A549 (cell line): Measurements from ENCODE around the gene FSTL4. TPM values are rescaled to one million over a fixed set of nuclear protein-coding genes. Genes with fewer than 3 reads are reported as not detected.

Experiments
- ATAC-seq, 2 experiments: fragments of 200-7000 bp in 1 of 2; fragments of >200 bp in 1 of 2; cut with Nextera tagmentation in 1 of 2; cut with Tn5 transposase in 1 of 2; 3 replicates each; pipeline versions ENCODE4 v1.8.0 to v1.9.1; 2018 to 2020; ENCODE audit warnings: mild to moderate bottlenecking in 1 of 2, moderate library complexity in 1 of 2
- CTCF ChIA-PET: fragments of 300-600 bp; sonication (Branson Sonifier 250); formaldehyde crosslinking; extraction: SDS; loops from one replicate; lab custom pipeline; 2021; ENCODE audit warnings: antibody characterized with exemption, inconsistent platforms; lab: Yijun Ruan, JAX
- POLR2A ChIA-PET: fragments of 350-600 bp; formaldehyde crosslinking; extraction: SDS; loops from one replicate; lab custom pipeline; 2021; ENCODE audit warnings: antibody characterized with exemption, inconsistent platforms; lab: Yijun Ruan, JAX
- DNase-seq, 2 experiments: peaks; one replicate each; pipeline versions ENCODE4 v3.0.0 to v3.0.0-alpha.2; 2011 to 2016; ENCODE audit warnings: low read depth in 1 of 2, low spot score in 1 of 2
- FAIRE-seq: peaks from 2 replicates; lab custom pipeline; 2011; peaks lifted over from hg19 to GRCh38; lab: Jason Lieb, UNC
- H3K27ac ChIP-seq, 2 experiments: fragments of >200 bp; sonication (Bioruptor Twin); formaldehyde crosslinking; 3 replicates each; pipeline ENCODE4 v1.5.1; 2016 to 2017
- H3K4me1 ChIP-seq: fragments of >200 bp; sonication (Bioruptor Twin); formaldehyde crosslinking; 3 replicates; pipeline ENCODE4 v1.6.1; 2016
- H3K4me2 ChIP-seq: fragments of >200 bp; sonication (Bioruptor Twin); formaldehyde crosslinking; 3 replicates; pipeline ENCODE4 v1.6.1; 2016
- H3K4me3 ChIP-seq: fragments of >200 bp; sonication (Bioruptor Twin); formaldehyde crosslinking; 3 replicates; pipeline ENCODE4 v1.5.1; 2016
- H3K9me3 ChIP-seq: fragments of >200 bp; sonication (Bioruptor Twin); formaldehyde crosslinking; 3 replicates; pipeline ENCODE4 v1.6.1; 2016
- ATOH8 ChIP-seq: fragments of 250-450 bp; sonication (Bioruptor Pico); IDR thresholded peaks from 2 replicates; pipeline ENCODE4 v1.5.0; 2020; ENCODE audit warnings: low read depth, mild to moderate bottlenecking, moderate library complexity
- CEBPB ChIP-seq, 2 experiments: fragments of >200 bp in 1 of 2; sonication (Bioruptor Twin) in 1 of 2; formaldehyde crosslinking in 1 of 2; IDR thresholded peaks; 2 replicates each; pipeline ENCODE4 v1.6.1; 2012 to 2016
- CHD4 ChIP-seq: fragments of 200-600 bp; sonication (generic); IDR thresholded peaks from 2 replicates; pipeline ENCODE4 v1.6.1; 2016; ENCODE audit warnings: antibody characterized with exemption, mild to moderate bottlenecking, borderline replicate concordance
- EHMT2 ChIP-seq: fragments of 200-600 bp; sonication (generic); IDR thresholded peaks from 2 replicates; pipeline ENCODE4 v1.6.1; 2016; ENCODE audit warnings: antibody characterized with exemption, low read depth, mild to moderate bottlenecking, moderate library complexity
- EP300 ChIP-seq, 2 experiments: fragments of >200 bp; sonication (Bioruptor Twin); formaldehyde crosslinking; IDR thresholded peaks; 2 replicates in 1 of 2; 3 replicates in 1 of 2; pipeline ENCODE4 v1.6.1; 2016 to 2017
- FOXS1 ChIP-seq: fragments of 250-450 bp; sonication (Bioruptor Pico); IDR thresholded peaks from 2 replicates; pipeline ENCODE4 v1.5.0; 2020; ENCODE audit warnings: mild to moderate bottlenecking, moderate library complexity
- HES2 ChIP-seq: fragments of >200 bp; sonication (Bioruptor Twin); formaldehyde crosslinking; IDR thresholded peaks from 2 replicates; pipeline ENCODE4 v1.6.1; 2016
- HEYL ChIP-seq: fragments of 250-450 bp; sonication (Bioruptor Pico); IDR thresholded peaks from 2 replicates; pipeline ENCODE4 v1.8.0; 2021; ENCODE audit warnings: mild to moderate bottlenecking, moderate library complexity
- HMGXB4 ChIP-seq: fragments of 250-450 bp; sonication (Bioruptor Pico); IDR thresholded peaks from 2 replicates; pipeline ENCODE4 v1.5.0; 2021; ENCODE audit warnings: mild to moderate bottlenecking, moderate library complexity, borderline replicate concordance
- KDM5A ChIP-seq: fragments of 200-600 bp; sonication (generic); IDR thresholded peaks from 2 replicates; pipeline ENCODE4 v1.6.1; 2016; ENCODE audit warnings: antibody characterized with exemption, mild to moderate bottlenecking
- MAX ChIP-seq: IDR thresholded peaks from 2 replicates; pipeline ENCODE4 v1.6.1; 2012
- MYC ChIP-seq: IDR thresholded peaks from 2 replicates; pipeline ENCODE4 v1.6.1; 2012; ENCODE audit warnings: mild to moderate bottlenecking, inconsistent platforms, low read length, improper control_type of control experiment, borderline replicate concordance
- PHF8 ChIP-seq: fragments of 200-600 bp; sonication (generic); IDR thresholded peaks from 2 replicates; pipeline ENCODE4 v1.6.1; 2016; ENCODE audit warnings: low read depth, mild to moderate bottlenecking, antibody characterized with exemption, moderate library complexity, borderline replicate concordance
- POLR2A ChIP-seq: IDR thresholded peaks from 2 replicates; pipeline ENCODE4 v1.6.1; 2012; ENCODE audit warnings: mild to moderate bottlenecking, low read length
- POLR2AphosphoS2 ChIP-seq: conservative IDR thresholded peaks from 2 replicates; pipeline ENCODE4 v1.6.1; 2012; ENCODE audit warnings: low read length, improper control_type of control experiment, inconsistent platforms
- RCOR1 ChIP-seq: fragments of 150-350 bp; IDR thresholded peaks from 2 replicates; pipeline ENCODE4 v1.6.1; 2014; ENCODE audit warnings: antibody characterized with exemption, low read length, low read depth
- REST ChIP-seq: fragments of 200-600 bp; sonication (generic); IDR thresholded peaks from 2 replicates; pipeline ENCODE4 v1.6.1; 2016; ENCODE audit warnings: antibody characterized with exemption, mild to moderate bottlenecking, moderate library complexity
- SMC3 ChIP-seq: fragments of >200 bp; sonication (Bioruptor Twin); formaldehyde crosslinking; IDR thresholded peaks from 3 replicates; pipeline ENCODE4 v1.6.1; 2018; ENCODE audit warnings: inconsistent platforms
- TFCP2L1 ChIP-seq: fragments of 250-450 bp; sonication (Bioruptor Pico); IDR thresholded peaks from 2 replicates; pipeline ENCODE4 v1.5.0; 2021; ENCODE audit warnings: mild to moderate bottlenecking
- TP53 ChIP-seq: fragments of 250-450 bp; sonication (Bioruptor Pico); IDR thresholded peaks from 2 replicates; pipeline ENCODE4 v1.5.0; 2021; ENCODE audit warnings: mild to moderate bottlenecking, moderate library complexity
- ZNF302 ChIP-seq: fragments of 250-450 bp; sonication (Bioruptor Pico); IDR thresholded peaks from 2 replicates; pipeline ENCODE4 v1.9.0; 2021; ENCODE audit warnings: inconsistent platforms, mild to moderate bottlenecking, moderate library complexity
- WGBS: methylation state at CpG from one replicate; pipeline ENCODE4 v1.1.6; 2017; ENCODE audit errors: missing lambda C conversion rate; 5-methylcytosine and 5-hydroxymethylcytosine counted together
- polyA plus RNA-seq, 4 experiments: library from polyadenylated mRNA; depleted of rRNA in 3 of 4; stranded (reverse); fragments of >200 nt; fragmentation: RNase III in 1 of 4; extraction: RNeasy Plus Mini Kit Qiagen cat#74134 plus additional on column Dnase treatment in 1 of 4; gene quantifications; 2 replicates in 3 of 4; 3 replicates in 1 of 4; pipeline ENCODE4 v1.2.3, GENCODE V29; 2011 to 2017

Gene FSTL4
- polyA plus RNA-seq, 2 of the 4 experiments (the other 2 are of a cell fraction) = 1.6 to 1.8 TPM

- TF ChIP-seq REST = no peak
- no peak for TF ChIP-seq POLR2A
- TF ChIP-seq CHD4 = no peak
Measured at GRCh38 chr5:133240425-133241091, 371.8 kb downstream of the FSTL4 start (continued).

- WGBS = 90% methylated on average over 28 of the region's 35 CpGs
Measured at GRCh38 chr5:133238426-133239205, 373.7 kb downstream of the FSTL4 start.

More at GRCh38 chr5:133238426-133239205, 373.7 kb downstream of the FSTL4 start:
- no peak for DNase-seq
- ATAC-seq = no peak
- POLR2A ChIA-PET = no interaction called here
- H3K4me3 ChIP-seq = no peak overlapping the region
- H3K4me1 ChIP-seq = peaks cover 43% of the 10 kb centered on the region
- FAIRE-seq = no peak
- CTCF ChIA-PET = interaction anchor here (1.3 to 13.4 kb wide), 4 partner anchors 6 to 127 kb away, joined by 3 to 302 read pairs (median 42); no protein-coding TSS in a partner anchor
- no peak for TF ChIP-seq EP300 (IDR thresholded peaks at IDR 0.05)
- no peak for TF ChIP-seq REST
- no peak for TF ChIP-seq ATOH8
- no peak for TF ChIP-seq TFCP2L1
- TF ChIP-seq MAX = no peak
- TF ChIP-seq HMGXB4 = no peak
- TF ChIP-seq CEBPB (IDR thresholded peaks at IDR 0.05) = no peak
- TF ChIP-seq RCOR1 = no peak
- no peak for TF ChIP-seq PHF8
- no peak for TF ChIP-seq EHMT2
- no peak for TF ChIP-seq FOXS1 (CRISPR knock-in tag)
- TF ChIP-seq SMC3 = no peak
- TF ChIP-seq TP53 (CRISPR knock-in tag) = no peak
- TF ChIP-seq ZNF302 (CRISPR knock-in tag) = no peak
- no peak for TF ChIP-seq HEYL (CRISPR knock-in tag)
- TF ChIP-seq KDM5A = no peak
- no peak for TF ChIP-seq POLR2AphosphoS2
- no peak for TF ChIP-seq MYC
- no peak for TF ChIP-seq CHD4
- TF ChIP-seq HES2 = no peak
- TF ChIP-seq, all 56 proteins: peak for 0
- Histone ChIP-seq H3K9me3 (peaks cover 5% of the 10 kb centered on the region; the same call in 1 of the 3 replicates), H3K27ac (peak overlapping the region; percentile 23 to 94; a peak in 5 of 6 replicates), H3K4me2 (no peak overlapping the region)
